GM19043 (cell line): ENCODE data around the gene CD3E.
"Not testable (repeated sequence)": the region's sequence is repeated elsewhere in the genome, so short reads cannot be mapped to it uniquely, and the experiment has no call there.

Source experiments
- ATAC-seq: cut with Tn5 transposase; IDR thresholded peaks from one replicate; pipeline ENCODE4 v1.9.1; 2021; ENCODE audit warnings: low read depth; ENCODE audit not compliant: unreplicated experiment

CD3E gene

DNA sequence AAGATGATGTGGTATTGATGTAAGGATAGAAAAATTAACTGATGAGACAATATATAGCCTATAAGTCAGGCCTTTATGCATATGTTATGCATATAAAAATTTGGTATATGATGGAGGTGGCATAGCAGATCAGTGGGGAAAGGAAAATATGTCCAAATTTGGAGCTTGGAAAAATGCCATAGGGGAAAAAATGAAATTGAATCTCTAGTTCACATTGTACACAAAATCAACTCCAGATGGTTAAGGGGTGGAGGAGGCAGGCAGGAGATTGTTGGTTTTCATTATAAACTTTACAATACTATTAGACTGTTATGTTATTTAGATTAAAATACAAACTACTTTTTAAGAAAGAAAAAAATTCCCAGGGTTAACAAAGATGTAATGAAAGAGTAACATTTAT is 15.1 kb upstream of the CD3E start:
- ATAC-seq, result no peak

DNA sequence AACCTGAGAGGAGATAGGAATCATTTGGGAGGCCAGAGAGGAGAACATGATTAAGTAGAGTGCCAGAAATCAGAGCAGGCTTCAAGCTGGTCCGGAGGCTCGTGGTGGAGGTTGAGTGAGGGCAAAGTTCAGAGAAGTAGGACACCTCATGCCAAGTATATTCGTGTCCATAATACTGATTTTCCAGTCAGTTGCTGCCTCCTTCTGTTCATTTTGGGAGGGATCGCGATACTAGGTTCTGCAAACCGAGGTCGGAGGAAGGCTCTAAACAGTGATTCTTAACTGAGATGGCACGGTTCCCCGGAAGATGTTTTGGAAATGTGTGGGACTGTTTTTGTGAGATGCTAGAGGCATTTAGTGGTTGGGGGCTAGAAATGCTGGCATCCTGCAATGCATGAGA is 13.6 kb upstream of the CD3E start:
- ATAC-seq, result no peak

DNA sequence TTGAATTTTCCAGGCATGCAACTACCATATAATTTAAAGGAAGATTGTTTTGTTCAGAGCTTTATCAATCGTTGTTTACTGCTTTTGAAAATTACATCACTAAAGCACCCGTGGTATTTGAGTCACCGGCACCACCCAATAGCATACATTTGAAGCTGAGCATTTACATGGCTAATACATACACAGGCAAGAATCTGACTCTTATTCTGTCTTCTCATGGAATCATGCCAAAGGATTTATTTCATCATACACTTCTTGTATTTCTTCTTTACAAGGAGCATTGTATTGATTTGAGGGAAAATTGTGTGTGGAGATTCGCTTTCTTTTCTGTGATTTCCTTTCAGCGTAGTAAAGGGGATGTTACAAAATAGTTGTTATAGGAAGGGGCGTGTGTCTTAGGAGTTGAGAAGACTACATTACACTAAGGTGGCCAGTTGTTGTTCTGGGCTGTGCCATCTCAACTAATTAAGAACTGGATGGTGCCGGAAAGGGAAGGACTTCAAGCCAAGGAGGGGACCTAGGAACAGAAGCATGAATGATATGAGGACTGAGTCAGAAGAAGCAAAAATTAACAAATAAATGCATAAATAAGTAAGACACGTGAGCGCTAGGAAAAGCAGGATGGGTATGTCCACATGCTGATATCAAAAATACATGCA is 12.9 kb upstream of the CD3E start:
- ATAC-seq, result no peak

DNA sequence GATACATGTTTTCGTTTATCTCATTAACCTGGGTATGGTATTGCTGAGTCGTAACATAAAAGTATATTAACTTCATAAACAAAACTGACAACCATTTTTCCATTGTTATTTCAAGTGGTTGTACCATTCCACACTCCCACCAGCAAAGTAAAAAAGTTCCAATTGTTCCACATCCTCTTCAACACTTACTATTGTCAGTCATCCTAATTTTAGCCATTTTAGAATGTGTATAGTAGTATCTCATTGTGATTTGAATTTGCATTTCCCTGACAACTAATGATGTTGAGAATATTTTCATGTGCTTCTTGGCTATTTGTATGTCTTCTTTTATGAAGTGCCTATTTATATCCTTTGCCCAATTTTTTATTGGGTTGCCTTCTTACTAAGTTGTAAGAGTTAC is 10.5 kb upstream of the CD3E start:
- no peak for ATAC-seq

DNA sequence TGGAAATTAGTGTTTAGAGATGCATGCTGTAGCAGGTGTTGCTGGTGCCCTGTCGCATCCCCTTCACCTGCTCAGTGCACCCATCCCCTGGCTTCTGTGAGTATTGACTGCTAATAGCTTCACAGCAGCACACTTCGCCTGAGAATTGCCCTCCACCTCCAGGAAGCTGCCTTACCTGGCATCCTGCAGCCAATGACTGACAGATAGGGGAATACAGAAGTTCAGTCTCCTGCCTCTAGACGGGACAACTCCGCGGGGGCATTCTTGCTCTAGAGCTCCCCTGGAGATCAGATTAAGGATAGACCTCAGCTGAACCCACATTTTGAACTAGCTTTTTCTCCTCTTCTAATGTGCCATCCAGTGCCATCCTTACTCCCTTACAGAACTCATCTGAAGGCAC is 9.3 kb upstream of the CD3E start:
- ATAC-seq, result no peak

DNA sequence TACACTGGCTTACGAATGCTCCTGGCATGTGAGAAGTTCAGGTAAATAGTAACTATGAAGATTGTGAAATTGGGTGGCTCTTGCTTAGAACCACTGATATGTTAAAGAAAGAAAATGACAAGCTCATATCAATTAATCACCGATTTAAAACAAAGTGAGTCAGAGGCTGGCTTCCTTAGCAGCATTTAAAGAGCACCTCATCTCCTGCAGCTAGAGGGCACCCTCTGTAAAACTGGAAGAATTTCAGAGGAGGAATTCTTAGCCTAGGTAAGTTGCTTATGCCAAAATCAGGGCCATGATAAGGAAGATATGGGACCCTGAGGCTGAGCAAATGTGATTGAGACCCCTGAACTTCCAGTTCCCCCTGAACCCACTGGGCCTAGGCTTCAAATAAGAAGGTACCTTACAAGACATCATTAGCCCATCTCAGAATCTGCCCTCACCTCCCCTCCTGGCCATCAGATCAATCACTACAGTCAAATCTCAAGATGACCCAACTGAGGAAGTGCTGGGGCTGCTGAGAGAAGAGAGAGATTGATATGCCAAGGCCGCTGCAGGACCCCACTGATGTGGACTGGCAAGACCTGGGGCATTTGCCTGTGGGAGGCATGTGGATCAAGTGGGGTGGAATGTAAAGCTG is 8.6 kb upstream of the CD3E start:
- no peak for ATAC-seq

DNA sequence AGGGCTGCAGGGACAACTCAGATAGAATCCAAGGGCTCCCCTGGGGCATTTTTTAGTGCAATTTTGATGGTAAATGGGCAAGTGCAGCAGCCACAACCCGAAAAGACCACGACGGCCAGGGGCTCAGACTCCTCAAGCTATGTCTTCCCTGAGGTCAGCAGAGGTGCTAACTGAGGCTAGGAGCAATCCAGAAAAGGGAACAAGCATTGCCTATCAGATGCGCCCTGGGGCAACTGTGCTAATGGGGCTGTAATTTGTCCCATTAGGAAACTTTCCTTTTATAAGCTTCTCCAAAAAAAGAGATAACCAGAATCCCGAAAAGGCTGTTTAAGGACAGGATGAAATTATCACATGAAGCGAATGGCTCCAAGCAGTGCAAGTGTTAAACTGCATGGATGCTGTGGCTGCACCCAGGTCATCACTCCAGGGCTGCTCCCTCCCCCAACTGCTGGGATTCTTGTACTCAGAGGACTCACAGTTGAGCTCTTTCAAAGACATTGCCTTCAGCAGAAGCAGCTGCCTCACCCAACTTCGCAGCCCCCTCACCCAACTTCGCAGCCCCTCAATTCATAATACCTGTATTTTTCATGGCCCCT is 2.8 kb upstream of the CD3E start:
- ATAC-seq, result no peak

DNA sequence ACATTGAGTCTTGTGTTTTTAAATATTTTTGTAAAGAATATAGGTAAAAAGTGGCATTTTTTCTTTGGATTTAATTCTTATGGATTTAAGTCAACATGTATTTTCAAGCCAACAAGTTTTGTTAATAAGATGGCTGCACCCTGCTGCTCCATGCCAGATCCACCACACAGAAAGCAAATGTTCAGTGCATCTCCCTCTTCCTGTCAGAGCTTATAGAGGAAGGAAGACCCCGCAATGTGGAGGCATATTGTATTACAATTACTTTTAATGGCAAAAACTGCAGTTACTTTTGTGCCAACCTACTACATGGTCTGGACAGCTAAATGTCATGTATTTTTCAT is 333 bp upstream of the CD3E start:
- ATAC-seq, result no peak

DNA sequence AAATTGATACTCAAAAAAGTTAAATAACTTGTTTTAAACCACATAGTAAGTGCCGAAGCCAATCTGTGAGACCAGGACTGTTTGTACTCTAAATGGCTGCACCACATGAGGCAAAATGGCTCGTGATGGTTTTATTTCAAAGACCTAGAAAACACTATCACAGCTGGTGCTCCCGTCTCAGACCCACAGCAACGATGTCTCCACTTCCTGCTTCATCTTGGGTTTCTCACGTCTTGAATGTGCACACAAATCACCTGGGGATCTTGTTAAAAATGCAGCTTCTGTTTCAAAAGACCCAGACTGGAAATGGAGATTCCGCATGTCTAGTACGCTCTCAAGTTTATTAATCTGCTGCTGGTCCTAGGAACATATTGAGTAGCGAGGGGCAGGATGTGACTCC is 1.2 kb downstream of the CD3E start:
- no peak for ATAC-seq

DNA sequence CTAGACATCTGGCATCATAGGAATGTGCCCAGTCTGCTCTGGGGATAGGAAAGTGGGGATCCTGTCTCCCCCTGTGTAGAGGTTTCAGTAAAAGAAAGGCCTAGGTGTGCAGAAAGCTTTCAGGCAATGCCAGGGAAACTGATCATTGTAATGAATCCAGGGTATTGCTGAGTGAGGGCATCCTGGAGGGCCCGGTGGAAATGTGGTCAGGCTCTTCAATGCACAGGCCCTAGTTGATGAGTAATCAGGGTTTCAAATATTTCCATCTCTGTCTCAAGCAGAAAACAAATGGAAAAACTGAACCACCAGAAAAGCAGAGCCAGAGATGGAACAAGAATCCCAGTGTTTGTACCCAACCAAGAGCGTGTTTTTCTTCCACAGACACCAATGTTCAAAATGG is 2.0 kb downstream of the CD3E start:
- no peak for ATAC-seq

DNA sequence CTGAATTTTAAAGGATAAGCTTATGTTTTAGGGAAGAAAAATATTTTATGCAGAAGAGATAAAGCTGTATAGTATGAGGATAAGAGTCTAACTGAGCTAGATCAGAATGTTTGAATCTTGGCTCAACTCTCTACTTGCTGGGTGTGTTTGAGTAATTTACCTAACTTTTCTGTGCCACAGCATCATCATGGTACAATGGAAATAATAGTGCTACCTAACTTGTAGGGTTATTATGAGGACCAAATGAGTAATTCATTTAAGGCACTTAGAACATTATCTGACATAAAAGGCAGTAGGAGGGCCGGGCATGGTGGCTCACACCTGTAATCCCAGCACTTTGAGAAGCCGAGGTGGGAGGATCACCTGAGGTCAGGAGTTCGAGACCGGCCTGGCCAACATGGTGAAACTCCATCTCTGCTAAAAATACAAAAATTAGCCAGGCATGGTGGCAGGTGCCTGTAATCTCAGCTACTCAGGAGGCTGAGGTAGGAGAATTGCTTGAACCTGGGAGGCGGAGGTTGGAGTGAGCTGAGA is 4.5 kb downstream of the CD3E start:
- not testable (repeated sequence) for ATAC-seq

DNA sequence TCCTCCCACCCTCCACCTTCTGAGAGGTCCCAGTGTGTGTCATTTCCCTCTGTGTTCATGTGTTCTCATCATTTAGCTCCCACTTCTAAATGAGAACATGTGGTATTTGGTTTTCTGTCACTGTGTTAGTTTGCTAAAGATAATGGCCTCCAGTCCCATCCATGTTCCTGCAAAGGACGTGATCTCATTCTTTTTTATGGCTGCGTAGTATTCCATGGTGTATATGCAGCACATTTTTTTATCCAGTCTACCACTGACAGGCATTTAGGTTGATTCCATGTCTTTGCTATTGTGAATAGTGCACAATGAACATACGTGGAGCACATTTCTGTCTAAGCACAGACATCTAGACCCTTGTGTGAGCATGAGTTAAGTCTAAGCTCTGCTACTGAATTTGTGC is 5.7 kb downstream of the CD3E start:
- no peak for ATAC-seq

DNA sequence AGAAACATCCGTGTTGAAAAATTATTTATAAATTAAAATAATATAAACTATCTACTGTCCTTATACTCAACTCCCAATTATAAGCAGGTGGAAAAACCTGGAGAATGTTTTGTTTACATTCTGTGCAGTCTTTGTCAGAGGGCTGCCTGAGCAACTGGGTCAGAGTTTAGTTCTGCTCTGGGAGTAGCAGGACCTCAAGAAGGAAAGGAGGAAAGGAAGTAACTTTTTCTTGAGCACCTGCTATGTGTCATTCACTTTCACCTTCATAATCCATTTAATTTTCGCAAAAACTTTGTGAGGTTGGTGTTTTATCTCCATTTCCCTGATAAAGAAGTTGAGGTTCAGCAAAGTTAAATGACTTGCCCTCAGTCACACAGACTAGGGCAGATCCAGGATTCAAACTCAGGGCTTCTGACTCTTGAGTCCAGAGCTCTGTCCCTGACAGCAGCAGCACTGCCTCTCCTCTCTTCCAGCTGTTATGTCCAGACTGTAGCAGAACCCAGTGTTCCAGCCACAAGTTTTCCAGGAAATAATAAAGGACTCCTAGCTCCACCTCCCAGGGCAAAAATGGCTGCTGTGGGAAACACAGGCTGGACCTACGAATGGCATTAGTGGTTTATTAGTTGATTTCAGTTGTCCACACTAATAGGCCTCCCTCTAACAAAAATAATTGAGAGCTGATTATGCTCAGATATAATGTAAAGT is 6.4 kb downstream of the CD3E start:
- ATAC-seq, result no peak

DNA sequence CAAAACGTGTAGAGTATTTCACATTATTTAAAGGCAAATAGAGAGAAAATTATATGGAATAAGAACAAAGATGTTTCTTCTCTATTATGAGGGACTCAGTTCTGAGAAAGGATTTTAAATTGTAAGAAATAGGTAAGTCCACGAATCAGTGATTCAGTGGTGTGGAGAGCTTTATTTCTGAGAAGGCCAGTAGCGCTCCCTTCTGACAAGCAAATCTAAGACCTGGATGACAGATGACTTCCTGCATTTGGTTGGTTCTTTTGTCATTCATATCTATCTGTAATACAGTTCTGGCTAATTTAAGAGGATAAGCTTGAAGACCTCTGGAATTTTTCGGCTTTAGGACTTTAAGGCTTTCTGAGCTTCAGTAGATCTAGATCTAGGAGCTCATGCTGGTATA is 7.0 kb downstream of the CD3E start:
- no peak for ATAC-seq

DNA sequence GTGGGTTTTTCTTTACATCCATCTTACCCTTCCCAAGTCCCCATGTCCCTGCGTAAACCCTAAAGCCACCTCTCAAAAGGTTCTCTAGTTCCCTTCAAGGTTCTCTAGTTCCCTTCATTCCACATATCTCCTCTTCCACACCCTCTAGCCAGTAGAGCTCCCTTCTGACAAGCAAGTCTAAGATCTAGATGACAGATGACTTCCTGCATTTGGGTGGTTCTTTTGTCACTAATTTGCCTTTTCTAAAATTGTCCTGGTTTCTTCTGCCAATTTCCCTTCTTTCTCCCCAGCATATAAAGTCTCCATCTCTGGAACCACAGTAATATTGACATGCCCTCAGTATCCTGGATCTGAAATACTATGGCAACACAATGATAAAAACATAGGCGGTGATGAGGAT is 7.8 kb downstream of the CD3E start:
- no peak for ATAC-seq

DNA sequence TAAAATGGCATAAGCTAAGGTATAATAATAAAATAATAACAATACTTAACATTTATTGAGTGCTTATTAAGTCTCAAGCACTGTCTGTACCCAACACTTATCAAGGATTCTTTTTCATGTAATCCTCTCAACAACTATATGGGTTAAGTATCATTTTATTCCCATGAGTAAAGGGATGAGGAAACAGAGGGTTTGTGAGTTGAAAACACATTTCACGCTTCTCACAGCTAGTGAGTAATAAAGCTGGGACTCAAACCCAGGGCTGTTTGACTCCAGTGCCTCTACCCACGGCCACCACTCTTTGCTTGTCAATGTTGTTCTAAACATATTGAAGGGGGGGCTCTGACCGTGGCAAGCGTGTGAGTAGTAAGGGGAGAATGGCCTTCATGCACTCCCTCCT is 8.7 kb downstream of the CD3E start:
- no peak for ATAC-seq

DNA sequence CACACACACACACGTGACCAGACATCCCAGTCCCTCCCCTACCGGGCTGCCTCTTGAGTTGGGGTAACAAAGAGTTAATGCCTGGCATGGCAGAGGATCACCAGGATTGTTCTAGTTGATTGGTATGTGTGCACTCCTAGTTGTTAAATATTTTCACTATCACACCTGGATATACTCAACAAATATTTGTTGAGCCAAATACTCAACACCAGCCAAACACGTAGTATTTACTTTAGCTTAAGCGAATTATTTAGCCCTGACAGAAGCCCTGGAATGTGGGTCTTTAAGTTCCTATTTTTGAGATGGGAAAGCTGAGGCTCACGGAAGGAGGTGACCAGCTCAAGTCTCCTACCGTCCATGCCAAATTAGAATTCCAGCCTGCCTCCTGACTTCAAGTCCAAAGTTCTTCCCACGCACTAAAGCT is 10.5 kb downstream of the CD3E start:
- ATAC-seq, result no peak

DNA sequence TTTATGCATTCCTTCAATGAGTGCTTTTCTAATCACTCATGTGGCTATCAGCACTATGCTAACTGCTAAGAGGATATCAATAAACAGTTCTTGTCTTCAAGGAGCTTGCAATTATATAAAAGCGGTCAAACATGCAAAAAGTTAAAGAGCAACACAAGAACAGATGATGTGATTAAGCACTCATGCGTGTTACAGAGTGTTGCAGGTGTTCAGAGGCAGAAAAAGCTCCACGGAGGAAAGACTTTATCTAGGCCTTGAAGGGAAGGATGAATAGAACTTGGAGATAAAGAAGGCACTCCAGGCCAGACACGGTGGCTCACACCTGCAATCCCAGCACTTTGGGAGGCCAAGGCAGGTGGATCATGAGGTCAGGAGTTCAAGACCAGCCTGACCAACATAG is 13.6 kb downstream of the CD3E start:
- no peak for ATAC-seq

DNA sequence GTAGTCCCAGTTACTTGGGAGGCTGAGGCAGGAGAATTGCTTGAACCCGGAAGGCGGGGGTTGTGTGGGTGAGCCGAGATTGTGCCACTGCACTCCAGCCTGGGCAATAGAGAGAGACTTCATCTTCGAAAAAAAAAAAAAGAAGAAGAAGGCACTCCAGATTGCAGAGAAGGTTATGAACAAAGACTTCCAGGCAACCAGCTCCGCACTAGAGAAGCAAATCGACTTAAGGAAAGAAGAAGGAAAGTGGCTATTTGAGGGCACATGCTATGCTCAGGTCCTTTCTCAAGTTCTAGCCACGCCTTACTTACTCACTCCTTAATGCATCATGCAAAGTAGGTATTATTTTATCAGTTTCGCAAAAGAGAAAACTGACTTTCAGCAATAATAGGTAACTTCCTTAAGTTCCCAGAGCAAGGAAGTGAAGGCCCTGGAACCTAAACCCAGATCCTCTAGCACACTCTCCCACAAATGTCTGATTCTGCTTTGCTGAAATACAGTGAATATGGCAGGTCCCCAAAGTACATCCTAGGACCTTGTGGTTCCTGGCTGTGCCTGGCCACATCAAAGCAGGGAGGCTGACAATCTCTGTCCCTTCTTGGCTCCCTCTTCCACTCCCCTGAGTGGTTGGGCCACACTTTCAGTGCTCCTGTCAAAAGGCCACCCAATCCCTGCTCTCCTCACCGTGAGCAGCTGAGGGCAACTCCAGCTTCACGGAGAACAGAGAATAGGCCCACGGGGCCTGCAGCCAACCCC is 14.2 kb downstream of the CD3E start:
- no peak for ATAC-seq

DNA sequence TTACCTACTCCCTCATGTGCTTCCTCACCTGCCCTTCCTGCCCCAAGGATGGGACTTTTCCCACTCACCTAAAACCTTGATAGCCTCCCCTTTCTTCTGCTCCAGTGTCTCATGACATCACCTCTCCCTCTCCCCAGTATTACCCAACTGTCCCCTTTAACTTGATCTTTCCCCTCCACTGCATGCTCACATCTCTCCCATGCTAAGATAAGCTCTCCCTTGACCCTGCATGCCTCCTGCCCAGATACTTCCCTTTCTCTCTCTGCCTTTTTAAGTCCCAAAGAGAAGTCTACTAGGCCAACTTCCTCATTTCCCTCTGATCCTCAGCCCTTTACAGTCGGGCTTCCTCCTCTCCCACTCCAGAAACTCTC is 14.8 kb downstream of the CD3E start:
- no peak for ATAC-seq

DNA sequence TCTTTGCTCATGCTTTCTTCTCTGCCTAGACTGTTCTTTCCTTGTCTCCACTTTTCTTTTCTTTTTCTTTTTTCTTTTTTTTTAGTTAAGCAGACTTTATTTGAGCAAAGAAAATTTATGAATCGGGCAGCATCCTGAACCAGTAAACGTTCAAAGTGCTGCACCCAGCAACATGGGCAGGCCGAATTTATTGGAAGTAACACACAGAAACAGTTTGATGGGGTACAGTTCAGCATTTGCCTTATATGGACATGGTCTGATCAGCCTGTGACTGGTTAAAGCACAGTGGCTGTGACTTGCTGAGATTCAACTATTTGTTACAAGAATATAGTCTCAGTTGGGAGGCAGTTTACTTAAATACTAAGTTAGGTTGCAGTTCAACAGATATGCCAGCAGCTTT is 16.0 kb downstream of the CD3E start:
- ATAC-seq, result no peak
